Adrenal gland (tissue), 12 donors: ENCODE results near the gene GJC3. TPM values are rescaled to one million over a fixed set of nuclear protein-coding genes. Genes with fewer than 3 reads are reported as not detected.

ENCODE experiments used
- DNase-seq, 7 donors: peaks; one replicate each; pipeline ENCODE4 v3.0.0-alpha.2; 2019 to 2020
- H3K27ac ChIP-seq, 5 donors: fragments of 200-600 bp; sonication (generic) in 4 of 5; 1 replicate in 3 of 5; 2 replicates in 2 of 5; pipeline versions ENCODE4 v1.5.1 to v1.8.0; 2016 to 2020; ENCODE audit warnings: mild to moderate bottlenecking in 1 of 5
- H3K27me3 ChIP-seq: fragments of 200-600 bp; 2 replicates; pipeline ENCODE4 v1.8.0; 2021
- H3K36me3 ChIP-seq, 2 donors: fragments of 200-600 bp; replicated peaks in 1 of 2; 1 replicate in 1 of 2; 2 replicates in 1 of 2; pipeline versions ENCODE4 v1.5.1 to v1.8.0; 2018 to 2022
- H3K4me1 ChIP-seq, 2 donors: fragments of 200-600 bp; replicated peaks in 1 of 2; 1 replicate in 1 of 2; 2 replicates in 1 of 2; pipeline versions ENCODE4 v1.5.1 to v1.8.0; 2018 to 2021
- H3K4me3 ChIP-seq, 4 donors: fragments of 200-600 bp; sonication (generic) in 3 of 4; one replicate each; pipeline ENCODE4 v1.5.1; 2016 to 2018
- H3K9me3 ChIP-seq, 3 donors: fragments of 200-600 bp; sonication (generic) in 1 of 3; replicated peaks in 1 of 3; 1 replicate in 2 of 3; 2 replicates in 1 of 3; pipeline versions ENCODE4 v1.5.1 to v1.8.0; 2016 to 2021
- CTCF ChIP-seq, 6 experiments: fragments of 450-650 bp in 4 of 6; fragments of 200-600 bp in 2 of 6; sonication (generic) in 1 of 6; IDR thresholded peaks; 1 replicate in 5 of 6; 2 replicates in 1 of 6; pipeline versions ENCODE4 v1.5.1 to v1.8.0; 2016 to 2021; ENCODE audit warnings: antibody characterized with exemption in 6 of 6, mild to moderate bottlenecking in 2 of 6, moderate library complexity in 1 of 6
- POLR2A ChIP-seq, 2 donors: fragments of 450-650 bp; IDR thresholded peaks; one replicate each; pipeline ENCODE4 v1.6.1; 2017; ENCODE audit warnings: antibody characterized with exemption in 2 of 2, mild to moderate bottlenecking in 2 of 2, moderate library complexity in 1 of 2
- WGBS, 4 donors: extraction: QIAGEN DNeasy Blood & Tissue Kit in 2 of 4; methylation state at CpG; one replicate each; pipeline versions ENCODE4 v1.1.5 to v1.1.7; 2013 to 2017; 5-methylcytosine and 5-hydroxymethylcytosine counted together
- intact Hi-C, 2 donors: fragments of 100-400 bp; cut with DNase I; formaldehyde crosslinking; loops; one replicate each; pipeline versions ENCODE4 v1.14.1 to v1.15.0; 2022 to 2023
- polyA plus RNA-seq, 3 donors: library from polyadenylated mRNA; stranded (reverse); fragments of 200-250 nt in 2 of 3; fragments of 350-450 nt in 1 of 3; fragmentation: Illumina TruSeq in 1 of 3; extraction: RNeasy Lipid Tissue Mini Kit (QIAGEN cat#74804) in 1 of 3; gene quantifications; one replicate each; pipeline ENCODE4 v1.2.3, GENCODE V29; 2013 to 2014
- total RNA-seq, 9 donors: library from RNA; depleted of rRNA in 4 of 9; stranded (reverse); fragments of >200 nt in 4 of 9; fragments of 120-200 nt in 1 of 9; fragmentation: NEBNext Ultra II Directional in 1 of 9; extraction: Animal tissue kit (Norgen Biotek cat#: 25700) in 1 of 9; gene quantifications; one replicate each; pipeline versions ENCODE4 v1.1.0 to v1.2.4, GENCODE V29; 2013 to 2023
- donor health status: healthy with polysubstance abuse.
- donor health status: Bipolar disorder and iron deficiency.
- donor health status: DM: yes; HTN: yes; CAD: no.
- donor health status: DM: no; HTN: no; CAD: no.
- donor health status: DM: no; HTN: no; CAD: no.
- donor health status: DM: yes; HTN: yes; CAD: no.

The GJC3 gene
- total and polyA plus RNA-seq, 12 donors = 0.11 to 0.40 (median 0.31) TPM; not detected in 8

GRCh38 chr7:99927536-99927935 is 1.9 kb downstream of the GJC3 start:
- H3K9me3 ChIP-seq = no peaks in the 10 kb centered on the region
- peaks cover 0 to 6% of the 10 kb centered on the region in 2 donors for H3K4me1 ChIP-seq
- H3K27me3 ChIP-seq = no peaks in the 10 kb centered on the region
- H3K27ac ChIP-seq = no peak overlapping the region
- H3K4me3 ChIP-seq = no peak overlapping the region
- DNase-seq = no peak
- WGBS, 4 donors = 40 to 65% (median 45%) methylated on average over 5 of the region's 5 CpGs
- no peaks in the 10 kb centered on the region for H3K36me3 ChIP-seq
- intact Hi-C loops = no loop called here
- TF ChIP-seq POLR2A (IDR thresholded peaks at IDR 0.05) = no peak
- no peak for TF ChIP-seq CTCF (IDR thresholded peaks at IDR 0.05)

GRCh38 chr7:99926321-99926720 is 3.1 kb downstream of the GJC3 start:
- Histone ChIP-seq H3K27ac (no peak overlapping the region), H3K4me3 (no peak overlapping the region), H3K36me3 (no peaks in the 10 kb centered on the region), H3K27me3 (no peaks in the 10 kb centered on the region), H3K4me1 (peaks cover 0 to 6% of the 10 kb centered on the region in 2 donors), H3K9me3 (no peaks in the 10 kb centered on the region)
- no peak for DNase-seq
- intact Hi-C loops = no loop called here
- TF ChIP-seq POLR2A (IDR thresholded peaks at IDR 0.05) (no peak), CTCF (IDR thresholded peaks at IDR 0.05) (no peak)

- Histone ChIP-seq H3K9me3 (no peaks in the 10 kb centered on the region), H3K4me1 (peaks cover 10% of the 10 kb centered on the region in 2 donors), H3K27ac (no peak overlapping the region), H3K4me3 (no peak overlapping the region), H3K27me3 (no peaks in the 10 kb centered on the region), H3K36me3 (no peaks in the 10 kb centered on the region)
- intact Hi-C loops = no loop called here
- TF ChIP-seq POLR2A (IDR thresholded peaks at IDR 0.05) (no peak), CTCF (IDR thresholded peaks at IDR 0.05) (no peak)
- DNase-seq = no peak
- 91 to 95% (median 95%) methylated on average over 3 of the region's 3 CpGs for WGBS, 4 donors
Observed at GRCh38 chr7:99923200-99923599, 6.2 kb downstream of the GJC3 start.

GRCh38 chr7:99920149-99920548 is 9.3 kb downstream of the GJC3 start:
- H3K4me1 ChIP-seq = peaks cover 31 to 33% of the 10 kb centered on the region in 2 donors
- WGBS, 4 donors = 63 to 87% (median 73%) methylated on average over 3 of the region's 3 CpGs

More at GRCh38 chr7:99920149-99920548, 9.3 kb downstream of the GJC3 start:
- Histone ChIP-seq H3K36me3 (no peaks in the 10 kb centered on the region), H3K4me3 (peak overlapping the region in 2 of 4 donors; percentile 68 to 85), H3K9me3 (no peaks in the 10 kb centered on the region), H3K27me3 (no peaks in the 10 kb centered on the region), H3K27ac (peak overlapping the region in 1 of 5 donors; percentile 89)
- DNase-seq = no peak
- TF ChIP-seq POLR2A (IDR thresholded peaks at IDR 0.05) = no peak
- no peak for TF ChIP-seq CTCF (IDR thresholded peaks at IDR 0.05)
- intact Hi-C loops = no loop called here
